HepG2 (cell line): ENCODE results near the gene TMEM116.

ENCODE experiments used
- CAMTA2 ChIP-seq: sonication (generic); formaldehyde crosslinking; IDR thresholded peaks from 2 replicates; pipeline ENCODE4 v1.4.0; 2020; ENCODE audit warnings: mild to moderate bottlenecking, missing genetic modification reagents, borderline replicate concordance
- NAIF1 ChIP-seq: sonication (generic); formaldehyde crosslinking; IDR thresholded peaks from 2 replicates; pipeline ENCODE4 v1.5.0; 2020; ENCODE audit warnings: mild to moderate bottlenecking, missing genetic modification reagents, borderline replicate concordance
- RAD21 ChIP-seq: fragments of 450-650 bp; formaldehyde crosslinking; IDR thresholded peaks from 2 replicates; pipeline ENCODE4 v1.5.0; 2020; ENCODE audit warnings: mild to moderate bottlenecking
- YY1 ChIP-seq: IDR thresholded peaks from 2 replicates; pipeline ENCODE4 v1.6.1; 2011; ENCODE audit warnings: low read length, low read depth, moderate library complexity, mild to moderate bottlenecking; ENCODE audit not compliant: insufficient read depth, insufficient replicate concordance
- ZNF3 ChIP-seq: IDR thresholded peaks from 2 replicates; pipeline ENCODE4 v1.7.0; 2017; ENCODE audit warnings: inconsistent platforms
- TF ChIP-seq, protein P1 (sequence below): sonication (generic); formaldehyde crosslinking; IDR thresholded peaks from 2 replicates; pipeline ENCODE4 v1.5.0; 2020; ENCODE audit warnings: mild to moderate bottlenecking, missing genetic modification reagents, moderate library complexity

DNA sequence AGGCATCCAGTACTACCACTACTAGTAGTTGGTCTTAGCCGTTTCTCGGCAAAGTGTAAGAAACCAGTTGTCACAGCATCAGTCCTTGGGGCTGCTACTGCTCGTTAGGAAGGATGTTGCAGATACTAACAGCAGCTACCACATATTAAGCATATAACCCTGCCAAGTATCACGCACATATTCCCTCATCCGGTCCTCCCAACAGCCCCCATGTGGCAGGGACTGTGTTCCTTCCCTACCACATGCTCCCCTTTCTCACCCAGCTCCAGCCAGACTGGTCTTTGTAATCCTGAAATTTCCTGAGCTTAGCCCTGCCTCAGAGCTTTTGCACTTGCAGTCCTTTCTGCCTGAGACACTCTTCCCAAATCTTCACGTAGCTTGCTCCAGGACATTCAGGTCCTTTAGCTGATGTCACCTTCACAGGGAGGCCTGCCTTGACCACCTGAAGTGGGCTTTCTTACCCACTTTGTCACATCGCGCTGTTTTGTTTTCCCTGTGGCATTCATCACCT is 8.0 kb upstream of the TMEM116 start:
- TF ChIP-seq RAD21 (CRISPR knock-in tag): no peak
- no peak for TF ChIP-seq YY1
- TF ChIP-seq, protein P1, sequence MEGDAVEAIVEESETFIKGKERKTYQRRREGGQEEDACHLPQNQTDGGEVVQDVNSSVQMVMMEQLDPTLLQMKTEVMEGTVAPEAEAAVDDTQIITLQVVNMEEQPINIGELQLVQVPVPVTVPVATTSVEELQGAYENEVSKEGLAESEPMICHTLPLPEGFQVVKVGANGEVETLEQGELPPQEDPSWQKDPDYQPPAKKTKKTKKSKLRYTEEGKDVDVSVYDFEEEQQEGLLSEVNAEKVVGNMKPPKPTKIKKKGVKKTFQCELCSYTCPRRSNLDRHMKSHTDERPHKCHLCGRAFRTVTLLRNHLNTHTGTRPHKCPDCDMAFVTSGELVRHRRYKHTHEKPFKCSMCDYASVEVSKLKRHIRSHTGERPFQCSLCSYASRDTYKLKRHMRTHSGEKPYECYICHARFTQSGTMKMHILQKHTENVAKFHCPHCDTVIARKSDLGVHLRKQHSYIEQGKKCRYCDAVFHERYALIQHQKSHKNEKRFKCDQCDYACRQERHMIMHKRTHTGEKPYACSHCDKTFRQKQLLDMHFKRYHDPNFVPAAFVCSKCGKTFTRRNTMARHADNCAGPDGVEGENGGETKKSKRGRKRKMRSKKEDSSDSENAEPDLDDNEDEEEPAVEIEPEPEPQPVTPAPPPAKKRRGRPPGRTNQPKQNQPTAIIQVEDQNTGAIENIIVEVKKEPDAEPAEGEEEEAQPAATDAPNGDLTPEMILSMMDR: no peak
- TF ChIP-seq NAIF1: no peak
- no peak for TF ChIP-seq ZNF3 (CRISPR knock-in tag)
- TF ChIP-seq CAMTA2: no peak
